Endodermal cell (in vitro differentiated cells): ENCODE data around the gene ADIPOR2. TPM values are rescaled to one million over a fixed set of nuclear protein-coding genes. Genes with fewer than 3 reads are reported as not detected.

ENCODE experiments used
- DNase-seq: peaks from one replicate; pipeline ENCODE4 v3.0.0-alpha.2; 2017
- H3K27ac ChIP-seq: 2 replicates; pipeline ENCODE4 v1.5.1; 2013; ENCODE audit warnings: mild to moderate bottlenecking, low read depth, low read length, moderate library complexity
- H3K27me3 ChIP-seq: 2 replicates; pipeline ENCODE4 v1.6.1; 2013; ENCODE audit warnings: mild to moderate bottlenecking, low read length, moderate library complexity; ENCODE audit not compliant: insufficient read depth, control insufficient read depth, poor library complexity, severe bottlenecking
- H3K36me3 ChIP-seq: 2 replicates; pipeline ENCODE4 v1.7.0; 2013; ENCODE audit warnings: mild to moderate bottlenecking, low read length, moderate library complexity; ENCODE audit not compliant: control insufficient read depth, insufficient read depth
- H3K4me1 ChIP-seq: one replicate; pipeline ENCODE4 v1.7.0; 2013; ENCODE audit warnings: low read length; ENCODE audit not compliant: control insufficient read depth, insufficient read depth
- H3K4me3 ChIP-seq: 2 replicates; pipeline ENCODE4 v1.5.1; 2013; ENCODE audit warnings: mild to moderate bottlenecking, low read length, moderate library complexity
- H3K9ac ChIP-seq: 2 replicates; pipeline ENCODE4 v1.6.1; 2013; ENCODE audit warnings: mild to moderate bottlenecking, low read length, moderate library complexity; ENCODE audit not compliant: poor library complexity, severe bottlenecking; ENCODE audit errors: extremely low read depth
- H3K9me3 ChIP-seq: 2 replicates; pipeline ENCODE4 v1.6.1; 2013; ENCODE audit warnings: mild to moderate bottlenecking, low read length, moderate library complexity; ENCODE audit not compliant: control insufficient read depth
- H3K27ac Mint-ChIP-seq: 2 replicates; pipeline ENCODE4 v1.8.0; 2020; ENCODE audit warnings: mixed read lengths
- H3K27me3 Mint-ChIP-seq: 2 replicates; pipeline ENCODE4 v1.8.0; 2021; ENCODE audit warnings: mild to moderate bottlenecking, mixed read lengths; ENCODE audit not compliant: insufficient read depth
- H3K36me3 Mint-ChIP-seq: 2 replicates; pipeline ENCODE4 v1.8.0; 2020; ENCODE audit warnings: low read depth, mixed read lengths
- H3K4me1 Mint-ChIP-seq: 2 replicates; pipeline ENCODE4 v1.8.0; 2020; ENCODE audit warnings: mixed read lengths
- H3K4me3 Mint-ChIP-seq: 2 replicates; pipeline ENCODE4 v1.8.0; 2020; ENCODE audit warnings: mild to moderate bottlenecking, moderate library complexity, mixed read lengths
- H3K9me3 Mint-ChIP-seq: 2 replicates; pipeline ENCODE4 v1.8.0; 2020; ENCODE audit warnings: mild to moderate bottlenecking, mixed read lengths
- WGBS, 2 experiments: methylation state at CpG; one replicate each; pipeline versions ENCODE4 v1.1.5 to v1.1.7; 2013; ENCODE audit warnings: missing lambda C conversion rate in 2 of 2, mixed read lengths in 1 of 2; ENCODE audit not compliant: insufficient coverage in 1 of 2, insufficient read length in 1 of 2; 5-methylcytosine and 5-hydroxymethylcytosine counted together
- microRNA-seq: library from miRNA; unstranded; fragments of <30 nt; microRNA quantifications from one replicate; pipeline ENCODE4 v1.2.0, GENCODE V29; 2020; ENCODE audit warnings: borderline microRNAs expressed
- total RNA-seq, 2 donors: library from RNA; stranded (reverse); fragmentation: NEBNext Ultra II Directional in 1 of 2; extraction: Animal tissue kit (Norgen Biotek cat#: 25700) in 1 of 2; gene quantifications; 2 replicates in 1 of 2; 3 replicates in 1 of 2; pipeline ENCODE4 v1.2.1, GENCODE V29; 2021
- TF ChIP-seq, protein P1 (sequence below): fragments of 200-600 bp; sonication (generic); conservative IDR thresholded peaks from 2 replicates; pipeline ENCODE4 v1.5.0; 2021; ENCODE audit warnings: antibody characterized with exemption, mild to moderate bottlenecking

ADIPOR2 gene
- total RNA-seq, 2 donors from 2014 or later: 53.7 to 124 TPM

DNA sequence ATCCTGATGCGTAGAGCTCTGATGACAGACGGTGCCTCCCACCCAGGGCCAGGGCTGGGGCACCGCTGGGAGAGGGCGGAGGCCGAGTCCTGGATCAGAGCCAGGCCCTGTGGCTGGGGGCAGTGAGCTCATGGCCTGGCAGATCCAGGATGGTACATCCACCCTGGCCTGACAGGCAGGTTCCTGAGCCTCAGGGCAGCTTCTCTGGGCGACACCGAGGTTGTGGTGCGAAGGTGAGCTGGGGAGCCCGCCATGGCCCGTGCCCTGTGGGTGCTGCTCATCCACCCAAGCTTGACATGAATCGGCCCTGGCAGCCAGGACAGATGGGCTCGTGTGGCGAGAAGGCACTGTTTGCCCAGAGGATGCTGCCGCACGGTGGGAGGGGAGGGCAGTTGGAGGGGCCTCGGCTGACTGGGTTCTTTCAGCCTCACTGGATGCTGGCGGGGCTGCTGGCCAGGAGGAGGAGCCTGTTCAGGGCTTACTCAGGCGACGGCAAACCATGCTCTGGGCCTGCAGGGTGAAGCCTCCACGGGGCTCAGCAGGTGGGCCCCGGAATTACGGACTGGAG, 146.1 kb downstream of the ADIPOR2 start:
- Mint-ChIP-seq H3K36me3 (no peaks in the 10 kb centered on the region), H3K27ac (no peak overlapping the region), H3K4me1 (peaks cover 4% of the 10 kb centered on the region), H3K9me3 (no peaks in the 10 kb centered on the region), H3K4me3 (no peak overlapping the region), H3K27me3 (peaks cover 14% of the 10 kb centered on the region)
- no peak for DNase-seq
- peaks cover 12% of the 10 kb centered on the region for H3K27me3 ChIP-seq
- no peak overlapping the region for H3K27ac ChIP-seq
- no peak overlapping the region for H3K9ac ChIP-seq
- TF ChIP-seq, protein P1, sequence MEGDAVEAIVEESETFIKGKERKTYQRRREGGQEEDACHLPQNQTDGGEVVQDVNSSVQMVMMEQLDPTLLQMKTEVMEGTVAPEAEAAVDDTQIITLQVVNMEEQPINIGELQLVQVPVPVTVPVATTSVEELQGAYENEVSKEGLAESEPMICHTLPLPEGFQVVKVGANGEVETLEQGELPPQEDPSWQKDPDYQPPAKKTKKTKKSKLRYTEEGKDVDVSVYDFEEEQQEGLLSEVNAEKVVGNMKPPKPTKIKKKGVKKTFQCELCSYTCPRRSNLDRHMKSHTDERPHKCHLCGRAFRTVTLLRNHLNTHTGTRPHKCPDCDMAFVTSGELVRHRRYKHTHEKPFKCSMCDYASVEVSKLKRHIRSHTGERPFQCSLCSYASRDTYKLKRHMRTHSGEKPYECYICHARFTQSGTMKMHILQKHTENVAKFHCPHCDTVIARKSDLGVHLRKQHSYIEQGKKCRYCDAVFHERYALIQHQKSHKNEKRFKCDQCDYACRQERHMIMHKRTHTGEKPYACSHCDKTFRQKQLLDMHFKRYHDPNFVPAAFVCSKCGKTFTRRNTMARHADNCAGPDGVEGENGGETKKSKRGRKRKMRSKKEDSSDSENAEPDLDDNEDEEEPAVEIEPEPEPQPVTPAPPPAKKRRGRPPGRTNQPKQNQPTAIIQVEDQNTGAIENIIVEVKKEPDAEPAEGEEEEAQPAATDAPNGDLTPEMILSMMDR: peak; percentile 16
- H3K4me3 ChIP-seq: no peak overlapping the region
- H3K9me3 ChIP-seq: no peaks in the 10 kb centered on the region
- H3K4me1 ChIP-seq: no peaks in the 10 kb centered on the region
- no peaks in the 10 kb centered on the region for H3K36me3 ChIP-seq
- 86 to 91% methylated on average over 8 to 22 of the region's 22 CpGs for WGBS, 2 experiments

- H3K27ac ChIP-seq: peak overlapping the region; percentile 77
- Mint-ChIP-seq H3K4me1 (peaks cover 4% of the 10 kb centered on the region), H3K9me3 (no peaks in the 10 kb centered on the region), H3K4me3 (no peak overlapping the region), H3K36me3 (no peaks in the 10 kb centered on the region), H3K27ac (no peak overlapping the region), H3K27me3 (peaks cover 12% of the 10 kb centered on the region)
- H3K9me3 ChIP-seq: no peaks in the 10 kb centered on the region
- H3K9ac ChIP-seq: no peak overlapping the region
- DNase-seq: no peak
- H3K4me1 ChIP-seq: no peaks in the 10 kb centered on the region
- no peak overlapping the region for H3K4me3 ChIP-seq
- peaks cover 7% of the 10 kb centered on the region for H3K27me3 ChIP-seq
- TF ChIP-seq, protein P1: no peak
- WGBS, 2 experiments: 78 to 88% methylated on average over 8 to 12 of the region's 12 CpGs
- H3K36me3 ChIP-seq: no peaks in the 10 kb centered on the region
Measured at GRCh38 chr12:1837541-1838204, 146.8 kb downstream of the ADIPOR2 start.

Small RNA genes lying within 50 kb of the gene (microRNA-seq; reads per million reads assigned to microRNA genes)
- gene MIR3649: not detected

Other genes with a start within 250 kb of the ADIPOR2 start
- 10 to 100 TPM in 1 of 2 donors, 1 to 10 TPM in 1; 10.0 to 20.4 TPM for gene FBXL14, start 96.5 kb upstream of the ADIPOR2 start, total RNA-seq
- 1 to 10 TPM in 1 of 2 donors, under 1 TPM in 1; 0.71 to 6.1 TPM for gene WNT5B, start 61.8 kb upstream of the ADIPOR2 start, total RNA-seq
- under 1 TPM; 0.40 TPM for gene LRTM2, start 129.5 kb downstream of the ADIPOR2 start, total RNA-seq
- gene CACNA2D4, start 227.6 kb downstream of the ADIPOR2 start, total RNA-seq: 1 to 10 TPM; 4.3 to 5.7 TPM